MCF 10A (cell line): ENCODE results near the gene GLYATL1. TPM values are rescaled to one million over a fixed set of nuclear protein-coding genes. Genes with fewer than 3 reads are reported as not detected.

Source experiments
- BruUV-seq: library from RNA; stranded (reverse); fragments of 400-500 nt; replicated peaks from 2 replicates; lab custom pipeline; 2021; lab: Mats Ljungman, UMichigan
- CTCF ChIA-PET: fragments of 300-600 bp; sonication (Branson Sonifier 250); formaldehyde crosslinking; extraction: SDS; loops from one replicate; lab custom pipeline; 2021; ENCODE audit warnings: antibody characterized with exemption, inconsistent platforms; lab: Yijun Ruan, JAX
- POLR2A ChIA-PET: fragments of 300-600, 350-650 bp; sonication (Branson Sonifier 250); formaldehyde crosslinking; extraction: SDS; loops from one replicate; lab custom pipeline; 2020; ENCODE audit warnings: antibody characterized with exemption, inconsistent platforms; lab: Yijun Ruan, JAX
- DNase-seq: peaks from one replicate; pipeline ENCODE4 v3.0.0-alpha.2; 2018; ENCODE audit not compliant: unreplicated experiment
- H3K27ac Mint-ChIP-seq: one replicate; pipeline ENCODE4 v1.8.0; 2022; ENCODE audit warnings: mild to moderate bottlenecking, low read depth, mixed read lengths; ENCODE audit not compliant: unreplicated experiment
- H3K27me3 Mint-ChIP-seq: one replicate; pipeline ENCODE4 v1.8.0; 2022; ENCODE audit warnings: mixed read lengths; ENCODE audit not compliant: insufficient read depth, unreplicated experiment
- H3K36me3 Mint-ChIP-seq: one replicate; pipeline ENCODE4 v1.8.0; 2022; ENCODE audit warnings: mild to moderate bottlenecking, moderate library complexity, mixed read lengths; ENCODE audit not compliant: insufficient read depth, unreplicated experiment
- H3K4me1 Mint-ChIP-seq: one replicate; pipeline ENCODE4 v1.8.0; 2022; ENCODE audit warnings: mixed read lengths; ENCODE audit not compliant: insufficient read depth, unreplicated experiment
- H3K4me3 Mint-ChIP-seq: one replicate; pipeline ENCODE4 v1.8.0; 2022; ENCODE audit warnings: mild to moderate bottlenecking, moderate library complexity, mixed read lengths; ENCODE audit not compliant: unreplicated experiment
- H3K9me3 Mint-ChIP-seq: one replicate; pipeline ENCODE4 v1.8.0; 2022; ENCODE audit warnings: mixed read lengths; ENCODE audit not compliant: unreplicated experiment
- CTCF ChIP-seq: fragments of 200-600 bp; IDR thresholded peaks from one replicate; pipeline ENCODE4 v1.8.0; 2022; ENCODE audit warnings: antibody characterized with exemption, mild to moderate bottlenecking; ENCODE audit not compliant: unreplicated experiment
- intact Hi-C: fragments of 100-400 bp; cut with micrococcal nuclease; formaldehyde crosslinking; loops from 2 replicates; pipeline ENCODE4 v1.14.1; 2022
- total RNA-seq: library from RNA; stranded (reverse); gene quantifications from 2 replicates; pipeline ENCODE4 v1.2.3, GENCODE V29; 2022

The GLYATL1 gene
- total RNA-seq, 1 experiment from 2014 or later = not detected

GRCh38 chr11:58924230-58924629 is 15.1 kb upstream of the GLYATL1 start:
- no TSS peak for BruUV-seq
- H3K27me3 Mint-ChIP-seq = no peaks in the 10 kb centered on the region
- CTCF ChIA-PET = interaction anchor here (0.6 to 1.5 kb wide), 4 partner anchors 135 to 1732 kb away, joined by 3 to 4 read pairs (median 3); no protein-coding TSS in a partner anchor
- intact Hi-C loops = loop anchor here (5.0 kb wide), 1 partner anchor 272 kb away; no protein-coding TSS in a partner anchor
- H3K36me3 Mint-ChIP-seq = no peaks in the 10 kb centered on the region
- H3K27ac Mint-ChIP-seq = no peak overlapping the region
- H3K4me1 Mint-ChIP-seq = peaks cover 14% of the 10 kb centered on the region
- DNase-seq = no peak
- no peaks in the 10 kb centered on the region for H3K9me3 Mint-ChIP-seq
- H3K4me3 Mint-ChIP-seq = no peak overlapping the region
- POLR2A ChIA-PET = no interaction called here
- no peak for TF ChIP-seq CTCF

GRCh38 chr11:58926251-58926650 is 13.0 kb upstream of the GLYATL1 start:
- H3K4me3 Mint-ChIP-seq = no peak overlapping the region
- BruUV-seq = no TSS peak
- DNase-seq = no peak
- no peaks in the 10 kb centered on the region for H3K27me3 Mint-ChIP-seq
- no peak for TF ChIP-seq CTCF
- intact Hi-C loops = no loop called here
- CTCF ChIA-PET = interaction anchor here (0.6 to 3.7 kb wide), 2 partner anchors 19 to 132 kb away, joined by 3 to 11 read pairs; no protein-coding TSS in a partner anchor
- POLR2A ChIA-PET = interaction anchor here (1.2 kb wide), 1 partner anchor 348 kb away, joined by 3 read pairs; no protein-coding TSS in a partner anchor
- no peaks in the 10 kb centered on the region for H3K9me3 Mint-ChIP-seq
- no peak overlapping the region for H3K27ac Mint-ChIP-seq
- peaks cover 14% of the 10 kb centered on the region for H3K4me1 Mint-ChIP-seq
- H3K36me3 Mint-ChIP-seq = peaks cover 6% of the 10 kb centered on the region

- peaks cover 6% of the 10 kb centered on the region for H3K36me3 Mint-ChIP-seq
- peaks cover 14% of the 10 kb centered on the region for H3K4me1 Mint-ChIP-seq
- no peaks in the 10 kb centered on the region for H3K27me3 Mint-ChIP-seq
- BruUV-seq = no TSS peak
- H3K4me3 Mint-ChIP-seq = no peak overlapping the region
- DNase-seq = no peak
- no peak for TF ChIP-seq CTCF
- ChIA-PET POLR2A (interaction anchor here (1.2 kb wide), 1 partner anchor 348 kb away, joined by 3 read pairs; no protein-coding TSS in a partner anchor), CTCF (interaction anchor here (1.4 to 3.7 kb wide), 2 partner anchors 132 to 272 kb away, joined by 3 to 11 read pairs; no protein-coding TSS in a partner anchor)
- H3K27ac Mint-ChIP-seq = no peak overlapping the region
- intact Hi-C loops = no loop called here
- no peaks in the 10 kb centered on the region for H3K9me3 Mint-ChIP-seq
Observed at GRCh38 chr11:58926695-58927094, 12.6 kb upstream of the GLYATL1 start.

- intact Hi-C loops = no loop called here
- Mint-ChIP-seq H3K4me1 (peaks cover 14% of the 10 kb centered on the region), H3K36me3 (peaks cover 6% of the 10 kb centered on the region), H3K27ac (no peak overlapping the region), H3K4me3 (no peak overlapping the region), H3K9me3 (no peaks in the 10 kb centered on the region), H3K27me3 (no peaks in the 10 kb centered on the region)
- no peak for TF ChIP-seq CTCF
- CTCF ChIA-PET = interaction anchor here (0.6 to 3.7 kb wide), 3 partner anchors 33 to 273 kb away, joined by 3 to 11 read pairs (median 3); no protein-coding TSS in a partner anchor
- POLR2A ChIA-PET = interaction anchor here (0.6 to 1.4 kb wide), 2 partner anchors 9 to 63 kb away, joined by 3 to 5 read pairs; no protein-coding TSS in a partner anchor
- BruUV-seq = no TSS peak
- DNase-seq = no peak
Observed at GRCh38 chr11:58927393-58928106, 11.7 kb upstream of the GLYATL1 start.
